HG03159 (cell line): ENCODE data around the gene CCDC110.
"Not testable (repeated sequence)": the region's sequence is repeated elsewhere in the genome, so short reads cannot be mapped to it uniquely, and the experiment has no call there.

Experiments used
- ATAC-seq: cut with Tn5 transposase; IDR thresholded peaks from one replicate; pipeline ENCODE4 v1.9.1; 2021; ENCODE audit warnings: mild to moderate bottlenecking, moderate library complexity; ENCODE audit not compliant: unreplicated experiment

Gene CCDC110

GRCh38 chr4:185471235-185472102 is at the start of gene CCDC110:
Gene CCDC110 (minus strand): TSS chr4:185471733. CDS start chr4:185471683, 50 bp downstream.
- ATAC-seq, result peak; percentile 86

- ATAC-seq, result no peak
Measured at GRCh38 chr4:185520119-185520518, 48.6 kb upstream of the CCDC110 start.

DNA sequence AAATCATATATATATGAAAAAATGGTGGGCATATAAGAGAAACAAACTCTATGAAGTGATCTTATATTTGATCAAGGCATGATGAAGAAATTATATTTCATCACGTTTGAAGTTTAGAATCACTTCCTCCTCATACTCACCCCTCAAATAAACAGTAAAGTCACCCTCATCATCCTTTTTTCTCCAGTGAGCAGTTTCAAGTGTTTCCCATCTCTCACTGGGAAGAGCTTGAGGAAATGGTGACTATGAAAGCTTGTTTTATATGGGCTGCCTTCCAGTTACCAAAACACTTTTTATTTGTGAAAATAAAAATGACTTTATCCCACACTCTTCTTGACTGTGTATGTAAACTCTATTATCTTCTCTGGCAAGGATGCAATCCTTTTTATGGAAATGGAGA is 47.0 kb upstream of the CCDC110 start:
- no peak for ATAC-seq

- ATAC-seq, result no peak
Measured at GRCh38 chr4:185518069-185518468, 46.5 kb upstream of the CCDC110 start.

DNA sequence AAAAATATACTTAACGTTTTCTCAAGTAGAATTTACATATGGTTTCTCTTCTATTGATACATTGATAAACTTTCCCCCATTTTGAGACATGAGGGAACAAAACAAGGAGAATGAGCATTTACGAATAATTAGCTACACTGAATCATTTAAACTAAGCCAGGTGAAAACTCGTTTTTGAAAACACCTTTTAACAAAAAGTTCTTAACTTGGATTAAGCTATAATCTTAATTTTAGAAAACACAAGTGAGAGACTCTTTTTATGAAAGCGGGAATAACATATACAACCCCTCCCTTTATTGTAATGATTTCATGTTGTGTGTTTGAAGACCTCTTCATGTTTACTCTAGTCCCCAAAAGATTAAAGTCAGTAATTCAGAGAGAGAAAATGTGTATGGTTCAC is 43.7 kb upstream of the CCDC110 start:
- ATAC-seq, result no peak

- no peak for ATAC-seq
Measured at GRCh38 chr4:185514182-185514697, 42.7 kb upstream of the CCDC110 start.

DNA sequence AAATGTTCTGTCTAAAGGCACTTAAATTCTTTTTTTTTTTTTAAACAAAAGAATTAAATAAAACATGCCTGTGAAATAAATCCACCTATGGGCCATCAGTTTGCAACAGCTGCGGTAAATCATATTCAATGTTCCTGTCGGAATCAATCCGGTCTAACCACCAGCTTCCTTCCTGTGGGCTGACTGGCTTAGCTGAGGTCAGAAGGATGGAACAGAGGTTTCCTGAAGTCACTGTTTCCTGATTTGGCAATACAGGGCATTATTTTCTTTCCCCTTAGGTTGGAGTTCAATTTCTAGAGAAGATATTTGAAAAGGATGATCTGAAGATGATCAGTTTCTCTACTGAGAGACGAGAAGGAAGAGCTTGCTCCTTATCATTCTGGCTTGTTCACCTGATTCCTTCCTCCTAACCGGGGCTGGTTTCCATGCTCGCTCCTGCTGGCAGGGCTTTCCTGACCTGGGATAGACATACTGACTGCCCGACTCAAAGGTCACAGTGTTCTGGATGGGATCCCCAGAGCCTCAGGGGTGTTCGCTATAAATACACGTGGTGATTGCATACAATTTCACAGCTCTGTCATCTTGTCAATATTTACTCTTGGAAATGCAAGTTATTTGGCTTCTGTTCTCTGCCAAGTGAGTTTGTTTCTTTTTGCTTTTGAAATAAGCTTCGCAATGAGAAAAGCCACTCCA is 42.1 kb upstream of the CCDC110 start:
- no peak for ATAC-seq

- no peak for ATAC-seq
Measured at GRCh38 chr4:185512516-185512915, 41.0 kb upstream of the CCDC110 start.

- not testable (repeated sequence) for ATAC-seq
Measured at GRCh38 chr4:185511243-185511642, 39.7 kb upstream of the CCDC110 start.

GRCh38 chr4:185510806-185511205 is 39.3 kb upstream of the CCDC110 start:
- ATAC-seq, result no peak

DNA sequence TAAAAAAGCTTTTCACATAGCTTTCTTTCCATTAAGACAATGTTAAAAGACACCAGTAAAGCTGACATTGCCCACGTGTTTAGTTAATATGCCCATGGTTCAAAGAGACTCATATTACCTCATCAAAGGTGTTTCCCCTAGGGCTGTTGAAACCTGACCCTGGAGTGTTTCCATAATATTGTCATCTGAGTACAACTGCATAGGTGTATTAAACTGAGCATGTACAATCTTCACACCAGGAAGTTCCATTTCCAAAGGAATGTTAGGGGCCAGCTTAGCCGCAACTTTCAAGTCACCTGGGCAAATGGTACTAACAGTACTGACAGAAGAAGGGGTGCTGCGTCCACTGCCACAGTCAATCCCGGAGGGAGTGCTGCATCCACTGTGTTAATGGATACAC is 36.6 kb upstream of the CCDC110 start:
- ATAC-seq, result no peak

DNA sequence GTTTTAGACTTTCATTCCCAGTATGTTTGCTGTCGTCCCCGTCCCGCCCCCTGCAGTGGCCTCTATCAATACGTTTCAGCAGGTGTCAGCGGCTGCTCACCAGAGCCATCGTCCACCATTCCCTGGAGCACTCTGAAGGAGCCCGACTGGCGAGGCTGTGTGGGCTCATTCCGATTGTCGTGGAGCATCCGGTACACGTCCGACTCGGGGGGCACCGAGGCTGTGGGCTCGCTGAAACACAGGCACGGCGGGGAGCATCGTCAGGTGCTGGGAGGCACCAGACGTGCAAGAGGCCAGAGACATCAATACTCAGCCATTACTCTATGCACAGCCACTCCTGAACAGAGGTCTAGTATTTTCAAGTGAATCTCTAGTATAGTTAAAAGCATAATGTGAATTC is 34.9 kb upstream of the CCDC110 start:
- ATAC-seq, result no peak

- no peak for ATAC-seq
Measured at GRCh38 chr4:185504098-185505047, 32.8 kb upstream of the CCDC110 start.

DNA sequence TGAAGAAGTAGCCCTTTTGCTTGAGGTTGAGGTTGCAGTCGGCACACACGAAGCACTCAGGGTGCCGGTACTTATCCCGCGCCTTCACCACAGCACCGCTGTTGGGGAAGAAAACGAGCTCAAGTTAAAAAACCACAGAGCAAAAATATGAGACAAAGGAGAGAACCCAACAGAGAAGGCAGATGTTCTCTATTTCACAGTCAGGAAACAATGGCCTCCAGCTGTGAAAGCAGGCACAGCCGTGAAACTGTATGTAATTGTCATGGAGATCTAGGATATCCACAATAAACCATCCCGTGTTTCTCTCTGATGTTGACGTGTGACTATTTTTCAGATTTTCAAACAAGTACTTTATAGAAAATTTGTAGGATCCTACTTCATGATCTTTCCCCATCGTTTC is 30.9 kb upstream of the CCDC110 start:
- no peak for ATAC-seq

DNA sequence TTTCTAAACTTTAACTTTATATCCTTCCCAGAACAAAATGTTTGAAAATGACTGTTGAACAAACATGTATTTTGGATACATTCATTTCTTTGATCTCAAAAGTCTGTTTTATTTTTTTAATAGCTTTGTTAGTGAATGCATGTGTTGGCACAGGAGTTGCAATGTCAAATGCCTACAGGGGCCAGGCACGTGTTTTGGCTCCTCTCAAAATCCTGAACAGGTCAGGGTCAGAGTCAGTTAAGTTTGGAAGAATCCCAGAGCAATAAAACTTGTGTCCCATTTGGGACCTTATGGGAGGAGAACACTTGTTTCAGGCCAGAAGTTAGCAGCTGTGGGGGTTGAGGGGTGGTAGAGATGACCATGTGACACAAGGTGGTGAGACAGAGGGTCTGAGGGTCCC is 29.0 kb upstream of the CCDC110 start:
- no peak for ATAC-seq

DNA sequence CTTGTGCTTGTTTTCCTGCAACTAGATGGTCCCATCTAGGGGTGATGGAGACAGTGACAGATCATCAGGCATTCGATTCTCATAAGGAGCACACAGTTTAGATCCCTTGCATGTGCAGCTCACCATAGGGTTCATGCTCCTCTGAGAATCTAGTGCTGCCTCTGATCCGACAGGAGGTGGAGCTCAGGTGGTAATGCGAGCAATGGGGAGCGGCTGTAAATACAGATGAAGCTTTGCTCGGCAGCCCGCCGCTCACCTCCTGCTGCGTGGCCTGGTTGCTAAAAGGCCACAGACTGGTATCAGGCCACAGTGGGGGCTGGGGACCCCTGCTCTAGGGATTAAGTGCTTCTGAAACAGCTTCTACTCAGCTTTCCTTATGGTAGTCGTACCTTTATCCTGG is 28.5 kb upstream of the CCDC110 start:
- no peak for ATAC-seq

DNA sequence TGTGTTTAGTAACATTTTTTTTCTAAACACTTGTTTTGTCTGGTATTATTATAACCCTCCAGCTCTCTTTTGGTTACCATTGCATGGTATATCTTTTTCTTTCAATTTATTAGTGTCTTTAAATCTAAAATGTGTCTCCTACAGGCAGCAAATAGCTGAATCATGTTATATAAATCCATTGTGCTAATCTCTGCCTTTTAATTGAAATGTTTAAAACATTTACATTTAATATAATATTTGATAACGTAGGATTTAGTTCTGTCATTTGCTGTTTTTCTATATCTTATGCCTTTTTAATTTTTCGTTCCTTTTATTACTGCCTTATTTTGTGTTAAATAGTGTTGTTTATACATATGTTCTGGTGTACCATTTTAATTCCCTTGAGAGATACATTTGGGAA is 17.1 kb upstream of the CCDC110 start:
- ATAC-seq, result no peak

DNA sequence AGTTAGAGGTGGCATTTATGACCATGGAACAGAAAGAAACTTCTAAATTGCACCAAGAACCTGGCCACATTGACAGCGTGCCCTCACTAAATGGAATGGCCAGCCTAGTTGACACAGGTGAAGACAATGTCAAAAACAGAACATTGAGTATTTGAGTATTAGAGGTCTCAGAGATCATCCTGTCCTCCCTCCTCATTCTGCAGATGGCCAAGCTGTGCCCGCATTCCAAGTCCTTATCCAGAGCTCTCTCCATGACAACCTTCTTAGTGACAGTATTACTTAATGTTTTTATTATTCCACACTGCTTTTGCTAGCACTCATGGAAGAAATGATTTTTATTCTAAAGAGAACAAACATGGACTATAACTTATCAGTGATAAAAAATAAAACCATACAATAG is 9.9 kb upstream of the CCDC110 start:
- no peak for ATAC-seq

DNA sequence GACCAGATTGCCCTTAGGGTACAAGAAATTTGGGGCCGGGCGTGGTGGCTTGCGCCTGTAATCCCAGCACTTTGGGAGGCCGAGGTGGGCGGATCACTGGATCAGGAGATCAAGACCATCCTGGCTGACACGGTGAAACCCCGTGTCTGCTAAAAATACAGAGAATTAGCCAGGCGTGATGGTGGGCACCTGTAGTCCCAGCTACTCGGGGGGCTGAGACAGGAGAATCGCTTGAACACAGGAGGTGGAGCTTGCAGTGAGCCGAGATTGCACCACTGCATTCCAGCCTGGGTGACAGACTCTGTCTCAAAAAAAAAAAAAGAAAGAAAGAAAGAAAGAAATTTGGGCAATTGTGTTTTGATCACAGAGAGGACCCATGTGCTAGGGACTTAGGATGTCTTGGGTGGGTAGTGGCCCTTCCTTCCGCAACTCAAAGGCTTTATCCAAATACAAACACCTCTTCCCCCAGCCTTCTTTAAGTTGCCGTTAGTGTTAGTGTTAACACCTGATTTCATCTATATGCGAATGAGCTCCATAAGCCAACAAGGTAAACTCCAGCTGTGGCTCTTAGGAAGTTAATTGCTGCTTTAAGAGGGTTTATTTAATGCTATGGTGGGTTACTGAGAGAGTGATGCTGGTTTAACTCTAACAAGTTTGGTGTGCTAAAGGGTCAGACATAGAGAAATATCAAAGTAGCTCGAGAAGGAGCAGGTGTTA is 8.6 kb upstream of the CCDC110 start:
- ATAC-seq, result peak; percentile 34

DNA sequence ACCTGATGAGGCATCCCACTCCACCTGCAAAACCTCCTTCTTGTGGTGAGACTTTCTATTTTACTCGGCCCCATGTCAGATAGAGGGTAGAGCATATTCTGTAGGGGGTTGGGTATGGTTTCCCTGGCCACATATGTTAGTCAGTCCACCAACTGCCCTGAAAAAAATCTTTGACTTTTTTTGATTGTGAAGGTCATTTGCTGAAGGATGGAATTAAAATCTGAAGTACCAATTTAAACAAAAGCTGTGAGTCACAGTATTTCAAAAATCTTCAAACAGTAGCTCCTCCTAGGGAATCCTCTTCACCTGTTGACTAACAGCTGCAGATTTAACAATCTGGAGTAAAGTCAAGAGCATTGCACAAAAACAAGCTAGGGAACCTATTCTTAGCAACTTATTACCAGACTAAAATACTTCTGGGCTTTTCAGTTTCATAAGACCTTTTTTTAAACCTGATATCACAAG is 8.0 kb upstream of the CCDC110 start:
- peak; percentile 93 for ATAC-seq
